Left ventricle myocardium inferior (tissue), 1 donor: ENCODE data around the gene LIPC. TPM values are rescaled to one million over a fixed set of nuclear protein-coding genes. Genes with fewer than 3 reads are reported as not detected.

Source experiments
- DNase-seq: peaks from one replicate; pipeline ENCODE4 v3.0.0-alpha.2; 2020
- H3K27ac ChIP-seq: fragments of 200-600 bp; replicated peaks from 2 replicates; pipeline ENCODE4 v1.8.0; 2021
- H3K27me3 ChIP-seq: fragments of 200-600 bp; 2 replicates; pipeline ENCODE4 v1.8.0; 2021; ENCODE audit warnings: low read depth
- H3K36me3 ChIP-seq: fragments of 200-600 bp; 2 replicates; pipeline ENCODE4 v1.8.0; 2021
- H3K4me1 ChIP-seq: fragments of 200-600 bp; 2 replicates; pipeline ENCODE4 v1.8.0; 2021
- H3K4me3 ChIP-seq: fragments of 200-600 bp; 2 replicates; pipeline ENCODE4 v1.8.0; 2021; ENCODE audit warnings: mild to moderate bottlenecking, moderate library complexity
- H3K9me3 ChIP-seq: fragments of 200-600 bp; replicated peaks from 2 replicates; pipeline ENCODE4 v1.8.0; 2021
- CTCF ChIP-seq: fragments of 200-600 bp; IDR thresholded peaks from 2 replicates; pipeline ENCODE4 v1.8.0; 2021; ENCODE audit warnings: antibody characterized with exemption, mild to moderate bottlenecking, borderline replicate concordance
- intact Hi-C: fragments of 100-400 bp; cut with micrococcal nuclease; formaldehyde crosslinking; loops from one replicate; pipeline ENCODE4 v1.11.0; 2022
- total RNA-seq: library from RNA; stranded (reverse); fragmentation: NEBNext Ultra II Directional; extraction: Animal tissue kit (Norgen Biotek cat#: 25700); gene quantifications from one replicate; pipeline ENCODE4 v1.2.1, GENCODE V29; 2021
- donor health status: DM: no; HTN: yes; CAD: no; lungs with severe emphysema.

The LIPC gene
- total RNA-seq, 1 donor from 2014 or later = 1.5 TPM

GRCh38 chr15:58492661-58493397, 61.0 kb downstream of the LIPC start:
- intact Hi-C loops = no loop called here
- Histone ChIP-seq H3K27ac (no peak overlapping the region), H3K36me3 (no peaks in the 10 kb centered on the region), H3K9me3 (peaks cover 16% of the 10 kb centered on the region), H3K27me3 (no peaks in the 10 kb centered on the region), H3K4me3 (no peak overlapping the region), H3K4me1 (peaks cover 12% of the 10 kb centered on the region)
- no peak for TF ChIP-seq CTCF
- DNase-seq = no peak

GRCh38 chr15:58494567-58494966, 62.8 kb downstream of the LIPC start:
- Histone ChIP-seq H3K27ac (no peak overlapping the region), H3K4me3 (no peak overlapping the region), H3K9me3 (peaks cover 2% of the 10 kb centered on the region), H3K4me1 (peaks cover 16% of the 10 kb centered on the region), H3K36me3 (no peaks in the 10 kb centered on the region), H3K27me3 (no peaks in the 10 kb centered on the region)
- intact Hi-C loops = no loop called here
- no peak for DNase-seq
- TF ChIP-seq CTCF = no peak

- Histone ChIP-seq H3K27ac (no peak overlapping the region), H3K27me3 (no peaks in the 10 kb centered on the region), H3K36me3 (no peaks in the 10 kb centered on the region), H3K4me1 (peaks cover 11% of the 10 kb centered on the region), H3K4me3 (no peak overlapping the region), H3K9me3 (no peaks in the 10 kb centered on the region)
- TF ChIP-seq CTCF = no peak
- DNase-seq = no peak
- intact Hi-C loops = no loop called here
Observed at GRCh38 chr15:58495891-58496408, 64.2 kb downstream of the LIPC start.

DNA sequence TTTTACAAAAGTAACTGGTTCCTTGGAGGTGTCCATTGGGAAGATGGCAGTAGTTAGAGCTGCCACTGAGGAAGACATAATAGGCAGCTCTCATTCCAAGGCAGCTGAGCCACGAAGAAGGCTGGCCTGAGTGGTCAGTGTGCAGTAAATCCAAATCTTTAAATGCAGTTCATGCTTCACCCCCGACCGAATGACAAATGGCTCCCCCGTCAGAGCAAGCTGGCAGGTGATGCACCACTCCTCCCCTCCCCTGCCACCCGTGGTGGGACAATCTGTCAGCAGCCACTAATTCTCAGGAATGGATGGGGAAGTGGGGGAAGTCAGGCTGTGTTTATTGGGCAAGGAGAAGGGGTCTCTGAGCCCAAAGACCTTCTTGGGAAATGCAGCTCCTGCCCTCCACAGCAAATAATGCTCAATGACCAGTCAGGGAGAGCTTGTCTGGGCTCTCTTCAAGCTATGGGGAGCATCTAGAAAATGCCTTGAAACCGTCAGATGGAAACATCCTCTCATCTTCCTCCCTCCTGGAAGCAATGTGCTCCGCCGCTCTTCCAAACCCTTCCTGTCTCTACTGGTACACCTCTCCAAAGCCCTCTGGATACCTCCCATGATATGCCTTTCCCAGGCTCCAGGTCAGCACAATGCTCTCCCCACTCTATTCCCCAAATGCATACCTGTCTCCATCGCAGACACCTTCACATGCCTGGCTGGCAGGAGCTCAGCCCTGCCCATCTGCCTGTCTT, 65.4 kb downstream of the LIPC start:
- no peak for DNase-seq
- Histone ChIP-seq H3K36me3 (no peaks in the 10 kb centered on the region), H3K4me1 (peaks cover 4% of the 10 kb centered on the region), H3K27ac (no peak overlapping the region), H3K9me3 (no peaks in the 10 kb centered on the region), H3K4me3 (no peak overlapping the region), H3K27me3 (no peaks in the 10 kb centered on the region)
- no peak for TF ChIP-seq CTCF
- intact Hi-C loops = no loop called here

DNA sequence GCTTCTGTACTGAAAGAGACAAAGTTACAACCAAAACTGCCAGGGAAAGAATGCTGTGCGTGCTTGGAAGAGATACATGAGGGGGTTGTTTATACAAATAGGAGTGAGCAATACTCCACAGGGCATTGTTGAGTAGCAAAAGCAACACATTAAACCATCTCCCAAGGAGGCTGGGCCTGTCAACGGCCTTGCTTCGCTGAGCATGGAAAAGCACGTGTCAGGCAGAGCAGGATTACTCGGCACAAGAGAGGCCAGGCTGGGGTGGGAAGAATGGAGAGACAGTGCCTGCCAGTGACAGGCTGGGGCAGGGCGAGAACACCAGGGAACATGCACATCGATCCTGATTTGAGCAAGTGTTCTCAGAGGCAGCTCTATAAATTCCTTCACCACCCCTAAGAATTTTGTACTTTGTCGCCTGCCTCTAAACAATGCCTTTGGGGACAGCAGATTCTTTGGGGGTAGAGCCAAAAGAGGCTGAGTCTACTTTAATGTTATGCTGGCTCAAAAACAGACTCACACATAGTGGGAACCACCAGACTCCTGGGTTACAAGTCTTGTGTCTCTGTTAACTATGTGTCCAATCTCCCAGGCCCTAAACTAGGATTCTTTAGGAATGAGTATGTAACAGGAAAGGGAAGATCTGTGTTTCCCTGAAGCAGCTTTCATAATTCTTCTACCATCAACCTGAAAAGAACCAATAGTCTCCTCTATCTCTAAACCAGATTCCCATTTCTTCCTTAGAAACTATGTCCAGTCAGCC, 67.2 kb downstream of the LIPC start:
- Histone ChIP-seq H3K36me3 (no peaks in the 10 kb centered on the region), H3K27me3 (no peaks in the 10 kb centered on the region), H3K4me3 (no peak overlapping the region), H3K9me3 (no peaks in the 10 kb centered on the region), H3K4me1 (peaks cover 4% of the 10 kb centered on the region), H3K27ac (no peak overlapping the region)
- no peak for TF ChIP-seq CTCF
- intact Hi-C loops = no loop called here
- DNase-seq = no peak
